Tibial nerve (tissue), 4 donors: ENCODE measurements around the gene SNX24.

Source experiments
- EP300 ChIP-seq, 2 donors: sonication (generic); formaldehyde crosslinking; IDR thresholded peaks; one replicate each; pipeline ENCODE4 v1.6.1; 2017; ENCODE audit warnings: antibody characterized with exemption in 2 of 2, mild to moderate bottlenecking in 1 of 2
- POLR2A ChIP-seq, 2 donors: fragments of 450-650 bp; IDR thresholded peaks; one replicate each; pipeline ENCODE4 v1.6.1; 2017; ENCODE audit warnings: antibody characterized with exemption in 2 of 2, mild to moderate bottlenecking in 2 of 2, moderate library complexity in 2 of 2
- TF ChIP-seq, protein P1 (sequence below), 5 experiments: fragments of 200-600 bp in 3 of 5; fragments of 450-650 bp in 2 of 5; sonication (generic) in 3 of 5; IDR thresholded peaks; one replicate each; pipeline ENCODE4 v1.5.1; 2016 to 2019; ENCODE audit warnings: antibody characterized with exemption in 5 of 5, mild to moderate bottlenecking in 3 of 5, moderate library complexity in 2 of 5

DNA sequence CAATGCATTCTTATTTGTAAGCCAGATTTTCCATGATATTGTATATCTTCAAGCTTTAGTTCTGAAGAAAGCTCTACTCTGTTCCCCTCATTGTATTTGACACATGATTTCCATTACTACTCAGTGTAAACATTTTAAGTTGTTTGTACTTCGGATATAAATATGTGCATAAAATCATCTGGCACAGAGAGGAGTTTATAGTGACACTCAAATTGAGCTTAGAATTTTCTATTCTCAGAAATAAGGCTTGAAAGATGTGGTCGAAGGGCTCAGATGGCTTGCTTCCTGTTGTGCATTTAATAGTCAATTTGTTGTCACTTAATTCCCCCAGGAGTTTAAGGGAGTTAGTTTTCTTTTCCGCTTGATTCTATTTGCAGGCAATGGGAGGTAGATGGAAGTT lies 102.4 kb downstream of the SNX24 start:
- TF ChIP-seq, protein P1, sequence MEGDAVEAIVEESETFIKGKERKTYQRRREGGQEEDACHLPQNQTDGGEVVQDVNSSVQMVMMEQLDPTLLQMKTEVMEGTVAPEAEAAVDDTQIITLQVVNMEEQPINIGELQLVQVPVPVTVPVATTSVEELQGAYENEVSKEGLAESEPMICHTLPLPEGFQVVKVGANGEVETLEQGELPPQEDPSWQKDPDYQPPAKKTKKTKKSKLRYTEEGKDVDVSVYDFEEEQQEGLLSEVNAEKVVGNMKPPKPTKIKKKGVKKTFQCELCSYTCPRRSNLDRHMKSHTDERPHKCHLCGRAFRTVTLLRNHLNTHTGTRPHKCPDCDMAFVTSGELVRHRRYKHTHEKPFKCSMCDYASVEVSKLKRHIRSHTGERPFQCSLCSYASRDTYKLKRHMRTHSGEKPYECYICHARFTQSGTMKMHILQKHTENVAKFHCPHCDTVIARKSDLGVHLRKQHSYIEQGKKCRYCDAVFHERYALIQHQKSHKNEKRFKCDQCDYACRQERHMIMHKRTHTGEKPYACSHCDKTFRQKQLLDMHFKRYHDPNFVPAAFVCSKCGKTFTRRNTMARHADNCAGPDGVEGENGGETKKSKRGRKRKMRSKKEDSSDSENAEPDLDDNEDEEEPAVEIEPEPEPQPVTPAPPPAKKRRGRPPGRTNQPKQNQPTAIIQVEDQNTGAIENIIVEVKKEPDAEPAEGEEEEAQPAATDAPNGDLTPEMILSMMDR (IDR thresholded peaks at IDR 0.05) = no peak
- TF ChIP-seq EP300 (IDR thresholded peaks at IDR 0.05) (no peak), POLR2A (IDR thresholded peaks at IDR 0.05) (no peak)
